ENCODE results near the gene ZYG11B.

Gene ZYG11B

GRCh38 chr1:52850951-52851350 is 124.7 kb downstream of the ZYG11B start:
- Histone ChIP-seq H3K36me3 (replicated peaks in 1 of 2; ENCODE audit: control insufficient read depth in 2 of 2, insufficient read depth in 2 of 2, low read length in 2 of 2) (no peaks in the 10 kb centered on the region), H3K18ac (ENCODE audit: low read length) (no peak overlapping the region), H2BK5ac (ENCODE audit: low read length) (no peak overlapping the region), H3K4me2 (ENCODE audit: insufficient read depth, low read length, poor library complexity, severe bottlenecking) (no peak overlapping the region), H3K14ac (ENCODE audit: low read length) (no peak overlapping the region), H3K4me1 (ENCODE audit: control insufficient read depth in 2 of 2, insufficient read depth in 1 of 2, low read depth in 1 of 2, low read length in 2 of 2) (no peaks in the 10 kb centered on the region), H2BK12ac (ENCODE audit: low read length) (no peak overlapping the region), H3K79me1 (ENCODE audit: low read depth, low read length) (no peaks in the 10 kb centered on the region), H3K4me3 (ENCODE audit: low read length in 2 of 2) (no peak overlapping the region), H2BK120ac (ENCODE audit: low read depth, low read length) (no peak overlapping the region), H2BK15ac (ENCODE audit: low read length) (no peak overlapping the region), H3K4ac (ENCODE audit: low read length) (no peak overlapping the region), H3K27me3 (ENCODE audit: control insufficient read depth in 3 of 3, insufficient read depth in 3 of 3, low read depth in 1 of 3, low read length in 3 of 3) (peaks cover 0 to 11% (median 0%) of the 10 kb centered on the region in 3 experiments), H3K27ac (replicated peaks; ENCODE audit: low read length) (no peak overlapping the region), H4K91ac (ENCODE audit: low read depth, low read length, poor library complexity) (no peak overlapping the region), H3K9ac (ENCODE audit: low read depth, low read length, poor library complexity) (no peak overlapping the region), H3K9me3 (replicated peaks in 1 of 2; ENCODE audit: control insufficient read depth in 2 of 2, insufficient read depth in 1 of 2, low read depth in 1 of 2, low read length in 2 of 2) (no peaks in the 10 kb centered on the region), H3K23ac (ENCODE audit: low read depth, low read length, poor library complexity) (no peak overlapping the region), H2AFZ (ENCODE audit: low read length) (no peak overlapping the region), H2AK5ac (ENCODE audit: low read depth, low read length) (no peak overlapping the region), H4K8ac (ENCODE audit: low read depth, low read length) (no peak overlapping the region)
- DNase-seq (ENCODE audit: low spot score): no peak
- WGBS, 2 donors (ENCODE audit: extremely low coverage in 2 of 2, insufficient read length in 2 of 2, insufficient replicate concordance in 1 of 2): no CpG with 5 or more reads among the region's 4 CpGs

GRCh38 chr1:52852854-52853253 is 126.6 kb downstream of the ZYG11B start:
- no peak overlapping the region for H3K23ac ChIP-seq (ENCODE audit: low read depth, low read length, poor library complexity)
- H3K79me1 ChIP-seq (ENCODE audit: low read depth, low read length): no peaks in the 10 kb centered on the region
- no peak overlapping the region for H2BK120ac ChIP-seq (ENCODE audit: low read depth, low read length)
- H2BK12ac ChIP-seq (ENCODE audit: low read length): no peak overlapping the region
- H3K9ac ChIP-seq (ENCODE audit: low read depth, low read length, poor library complexity): no peak overlapping the region
- H3K4me3 ChIP-seq (ENCODE audit: low read length in 2 of 2): no peak overlapping the region
- H3K4ac ChIP-seq (ENCODE audit: low read length): no peak overlapping the region
- H3K9me3 ChIP-seq (replicated peaks in 1 of 2; ENCODE audit: control insufficient read depth in 2 of 2, insufficient read depth in 1 of 2, low read depth in 1 of 2, low read length in 2 of 2): no peaks in the 10 kb centered on the region
- no peak overlapping the region for H4K91ac ChIP-seq (ENCODE audit: low read depth, low read length, poor library complexity)
- no peak overlapping the region for H2BK15ac ChIP-seq (ENCODE audit: low read length)
- H3K14ac ChIP-seq (ENCODE audit: low read length): no peak overlapping the region
- H2AFZ ChIP-seq (ENCODE audit: low read length): no peak overlapping the region
- no peaks in the 10 kb centered on the region for H3K4me1 ChIP-seq (ENCODE audit: control insufficient read depth in 2 of 2, insufficient read depth in 1 of 2, low read depth in 1 of 2, low read length in 2 of 2)
- no peak overlapping the region for H2AK5ac ChIP-seq (ENCODE audit: low read depth, low read length)
- no CpG with 5 or more reads among the region's 2 CpGs for WGBS, 2 donors (ENCODE audit: extremely low coverage in 2 of 2, insufficient read length in 2 of 2, insufficient replicate concordance in 1 of 2)
- H3K27ac ChIP-seq (replicated peaks; ENCODE audit: low read length): no peak overlapping the region
- no peak overlapping the region for H2BK5ac ChIP-seq (ENCODE audit: low read length)
- H4K8ac ChIP-seq (ENCODE audit: low read depth, low read length): no peak overlapping the region
- H3K27me3 ChIP-seq (ENCODE audit: control insufficient read depth in 3 of 3, insufficient read depth in 3 of 3, low read depth in 1 of 3, low read length in 3 of 3): peaks cover 0 to 10% (median 0%) of the 10 kb centered on the region in 3 experiments
- H3K4me2 ChIP-seq (ENCODE audit: insufficient read depth, low read length, poor library complexity, severe bottlenecking): no peak overlapping the region
- no peak for DNase-seq (ENCODE audit: low spot score)
- H3K36me3 ChIP-seq (replicated peaks in 1 of 2; ENCODE audit: control insufficient read depth in 2 of 2, insufficient read depth in 2 of 2, low read length in 2 of 2): no peaks in the 10 kb centered on the region
- H3K18ac ChIP-seq (ENCODE audit: low read length): no peak overlapping the region

- Histone ChIP-seq H3K18ac (ENCODE audit: low read length) (no peak overlapping the region), H4K8ac (ENCODE audit: low read depth, low read length) (no peak overlapping the region), H4K91ac (ENCODE audit: low read depth, low read length, poor library complexity) (no peak overlapping the region), H3K4me3 (ENCODE audit: low read length in 2 of 2) (no peak overlapping the region), H3K4ac (ENCODE audit: low read length) (no peak overlapping the region), H2BK5ac (ENCODE audit: low read length) (no peak overlapping the region), H3K79me1 (ENCODE audit: low read depth, low read length) (no peaks in the 10 kb centered on the region), H2AFZ (ENCODE audit: low read length) (no peak overlapping the region), H3K4me1 (ENCODE audit: control insufficient read depth in 2 of 2, insufficient read depth in 1 of 2, low read depth in 1 of 2, low read length in 2 of 2) (no peaks in the 10 kb centered on the region), H2BK120ac (ENCODE audit: low read depth, low read length) (no peak overlapping the region), H3K27me3 (ENCODE audit: control insufficient read depth in 3 of 3, insufficient read depth in 3 of 3, low read depth in 1 of 3, low read length in 3 of 3) (peaks cover 0 to 10% (median 0%) of the 10 kb centered on the region in 3 experiments), H3K4me2 (ENCODE audit: insufficient read depth, low read length, poor library complexity, severe bottlenecking) (no peak overlapping the region), H3K9ac (ENCODE audit: low read depth, low read length, poor library complexity) (no peak overlapping the region), H2BK12ac (ENCODE audit: low read length) (no peak overlapping the region), H3K14ac (ENCODE audit: low read length) (no peak overlapping the region), H2AK5ac (ENCODE audit: low read depth, low read length) (no peak overlapping the region), H3K27ac (replicated peaks; ENCODE audit: low read length) (no peak overlapping the region), H3K36me3 (replicated peaks in 1 of 2; ENCODE audit: control insufficient read depth in 2 of 2, insufficient read depth in 2 of 2, low read length in 2 of 2) (no peaks in the 10 kb centered on the region), H3K9me3 (replicated peaks in 1 of 2; ENCODE audit: control insufficient read depth in 2 of 2, insufficient read depth in 1 of 2, low read depth in 1 of 2, low read length in 2 of 2) (no peaks in the 10 kb centered on the region), H3K23ac (ENCODE audit: low read depth, low read length, poor library complexity) (no peak overlapping the region), H2BK15ac (ENCODE audit: low read length) (no peak overlapping the region)
- no CpG with 5 or more reads among the region's 4 CpGs for WGBS, 2 donors (ENCODE audit: extremely low coverage in 2 of 2, insufficient read length in 2 of 2, insufficient replicate concordance in 1 of 2)
- DNase-seq (ENCODE audit: low spot score): no peak
Measured at GRCh38 chr1:52855584-52855983, 129.3 kb downstream of the ZYG11B start.

GRCh38 chr1:52856026-52856425 is 129.8 kb downstream of the ZYG11B start:
- Histone ChIP-seq H3K4me2 (ENCODE audit: insufficient read depth, low read length, poor library complexity, severe bottlenecking) (no peak overlapping the region), H2BK5ac (ENCODE audit: low read length) (no peak overlapping the region), H3K23ac (ENCODE audit: low read depth, low read length, poor library complexity) (no peak overlapping the region), H3K36me3 (replicated peaks in 1 of 2; ENCODE audit: control insufficient read depth in 2 of 2, insufficient read depth in 2 of 2, low read length in 2 of 2) (no peaks in the 10 kb centered on the region), H2AFZ (ENCODE audit: low read length) (no peak overlapping the region), H3K4me3 (ENCODE audit: low read length in 2 of 2) (no peak overlapping the region), H3K27ac (replicated peaks; ENCODE audit: low read length) (no peak overlapping the region), H3K18ac (ENCODE audit: low read length) (no peak overlapping the region), H4K91ac (ENCODE audit: low read depth, low read length, poor library complexity) (no peak overlapping the region), H3K27me3 (ENCODE audit: control insufficient read depth in 3 of 3, insufficient read depth in 3 of 3, low read depth in 1 of 3, low read length in 3 of 3) (peaks cover 0 to 10% (median 0%) of the 10 kb centered on the region in 3 experiments), H3K14ac (ENCODE audit: low read length) (no peak overlapping the region), H2BK12ac (ENCODE audit: low read length) (no peak overlapping the region), H3K9ac (ENCODE audit: low read depth, low read length, poor library complexity) (no peak overlapping the region), H2AK5ac (ENCODE audit: low read depth, low read length) (no peak overlapping the region), H3K79me1 (ENCODE audit: low read depth, low read length) (no peaks in the 10 kb centered on the region), H4K8ac (ENCODE audit: low read depth, low read length) (no peak overlapping the region), H2BK15ac (ENCODE audit: low read length) (no peak overlapping the region), H2BK120ac (ENCODE audit: low read depth, low read length) (no peak overlapping the region), H3K4me1 (ENCODE audit: control insufficient read depth in 2 of 2, insufficient read depth in 1 of 2, low read depth in 1 of 2, low read length in 2 of 2) (no peaks in the 10 kb centered on the region), H3K4ac (ENCODE audit: low read length) (no peak overlapping the region), H3K9me3 (replicated peaks in 1 of 2; ENCODE audit: control insufficient read depth in 2 of 2, insufficient read depth in 1 of 2, low read depth in 1 of 2, low read length in 2 of 2) (no peaks in the 10 kb centered on the region)
- no CpG with 5 or more reads among the region's 4 CpGs for WGBS, 2 donors (ENCODE audit: extremely low coverage in 2 of 2, insufficient read length in 2 of 2, insufficient replicate concordance in 1 of 2)
- DNase-seq (ENCODE audit: low spot score): no peak
